ENCODE data around the gene ADAMTS6.

Gene ADAMTS6

GRCh38 chr5:65144136-65144871 lies 337.4 kb downstream of the ADAMTS6 start:
- no peak for DNase-seq

GRCh38 chr5:65142511-65143011 lies 339.2 kb downstream of the ADAMTS6 start:
- DNase-seq: no peak

DNA sequence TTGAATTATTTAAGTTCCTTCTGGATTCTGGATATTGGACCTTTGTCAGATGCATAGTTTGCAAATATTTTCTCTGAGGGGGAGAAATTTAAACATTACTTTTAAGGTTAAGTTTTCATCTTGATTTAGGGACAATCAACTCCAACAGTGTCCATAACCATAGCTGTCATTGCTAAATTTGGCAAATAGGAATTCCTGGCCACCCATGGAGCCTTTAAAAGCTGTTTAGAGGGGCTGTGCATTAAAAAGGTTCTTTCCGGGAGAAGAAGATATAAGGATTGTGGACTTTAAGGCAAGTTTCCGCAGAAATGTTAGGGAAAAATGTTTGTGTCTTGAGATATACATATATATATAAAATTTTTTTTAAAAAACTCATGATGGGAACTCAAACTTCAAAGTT lies 339.7 kb downstream of the ADAMTS6 start:
- no peak for DNase-seq

GRCh38 chr5:65141493-65141892 lies 340.2 kb downstream of the ADAMTS6 start:
- DNase-seq: no peak

GRCh38 chr5:65137631-65138030 lies 344.1 kb downstream of the ADAMTS6 start:
- DNase-seq: no peak

- no peak for DNase-seq
These were observed 348.1 kb downstream of the ADAMTS6 start for GRCh38 chr5:65133477-65134110.

DNA sequence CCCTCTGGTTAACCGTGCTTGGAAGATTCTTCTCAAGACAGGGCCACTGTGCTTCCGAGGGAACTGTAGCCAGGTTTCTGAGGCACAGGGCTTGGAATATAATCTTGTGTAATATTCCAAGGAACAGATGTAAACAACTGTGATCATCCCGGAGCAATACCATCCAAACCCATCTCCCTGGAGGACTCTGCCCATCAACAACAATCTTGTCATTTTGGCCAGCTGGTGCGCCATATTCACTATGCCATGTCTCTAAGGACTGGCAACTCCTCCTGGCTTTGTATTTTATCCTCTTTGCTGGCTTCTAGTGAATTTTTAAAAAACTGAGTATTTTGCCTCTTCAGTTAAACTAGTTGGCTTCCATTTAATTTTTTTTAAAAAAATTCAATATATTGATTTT lies 349.3 kb downstream of the ADAMTS6 start:
- DNase-seq: no peak

- DNase-seq: no peak
These were observed 353.5 kb downstream of the ADAMTS6 start for GRCh38 chr5:65128226-65128625.

GRCh38 chr5:65127161-65127901 lies 354.4 kb downstream of the ADAMTS6 start:
- DNase-seq: no peak

DNA sequence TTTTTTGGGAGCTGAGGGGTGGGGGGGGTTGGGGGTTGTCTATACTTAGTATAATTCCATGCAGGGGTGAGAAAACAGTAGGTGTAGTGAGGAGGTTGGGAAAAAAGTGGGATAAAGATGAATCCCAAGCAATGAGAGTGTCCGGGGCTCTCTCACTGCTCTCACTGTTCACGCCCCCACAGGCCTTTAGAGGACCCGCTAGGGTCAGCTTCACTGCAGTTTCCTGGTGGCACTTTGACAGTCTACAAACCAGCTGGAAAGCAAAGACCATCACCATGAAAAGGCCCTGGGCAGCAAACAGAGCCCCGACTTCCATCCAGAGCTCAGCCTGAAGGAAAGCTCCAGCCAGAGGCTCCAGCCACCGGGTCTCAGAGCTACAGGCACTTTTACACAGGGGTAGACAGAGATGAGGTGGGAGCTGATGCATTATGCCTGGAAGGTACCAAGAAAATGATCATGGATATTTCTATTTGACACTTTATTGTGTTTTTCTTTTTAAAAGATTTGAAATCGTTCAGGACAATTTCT lies 355.1 kb downstream of the ADAMTS6 start:
- no peak for DNase-seq

- no peak for DNase-seq
These were observed 355.9 kb downstream of the ADAMTS6 start for GRCh38 chr5:65125591-65126541.

DNA sequence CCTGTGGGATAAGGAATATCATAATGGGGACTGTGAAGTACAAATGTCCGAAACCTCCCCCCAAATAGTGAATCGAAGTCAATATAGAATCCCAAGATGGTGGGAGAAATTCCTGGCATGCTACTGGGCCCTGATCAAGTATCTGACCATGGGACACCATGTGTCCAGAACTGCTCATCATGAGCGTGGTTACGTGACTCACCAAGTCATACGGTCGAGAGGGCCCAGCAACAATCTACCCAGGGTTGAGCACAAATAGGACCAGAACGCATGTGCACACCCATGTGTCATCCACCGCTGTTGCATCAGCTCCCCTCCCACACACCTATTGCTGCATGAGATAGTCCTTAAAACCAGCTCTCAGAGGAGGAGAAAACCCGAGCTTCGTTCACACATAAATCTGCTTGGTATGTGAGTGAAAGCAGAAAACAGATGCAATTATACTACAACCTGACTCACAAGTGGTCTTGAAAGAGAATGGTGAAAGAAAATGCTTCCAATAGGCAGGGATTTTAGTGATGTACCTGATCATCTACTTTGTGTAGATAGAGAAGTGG lies 359.8 kb downstream of the ADAMTS6 start:
- DNase-seq: no peak

GRCh38 chr5:65120371-65120967 lies 361.3 kb downstream of the ADAMTS6 start:
- no peak for DNase-seq

DNA sequence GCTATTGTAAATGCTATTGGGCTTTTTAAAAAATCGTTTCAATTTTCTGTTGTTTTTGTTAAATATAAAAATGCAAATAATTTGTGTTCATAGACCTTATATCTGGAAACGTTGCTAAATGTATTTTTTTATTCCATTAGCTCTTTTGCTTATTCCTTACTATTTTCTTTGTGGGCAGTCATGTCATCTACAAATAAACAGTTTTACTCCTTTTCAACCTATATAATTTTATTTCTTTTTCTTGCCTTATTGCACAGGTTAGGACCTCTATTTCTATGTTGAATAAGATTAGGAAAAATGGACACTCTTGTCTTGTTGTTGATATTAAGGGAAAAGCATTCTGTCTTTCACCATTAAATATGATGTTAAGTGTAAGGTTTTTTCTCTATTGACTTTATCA lies 364.2 kb downstream of the ADAMTS6 start:
- DNase-seq: no peak

DNA sequence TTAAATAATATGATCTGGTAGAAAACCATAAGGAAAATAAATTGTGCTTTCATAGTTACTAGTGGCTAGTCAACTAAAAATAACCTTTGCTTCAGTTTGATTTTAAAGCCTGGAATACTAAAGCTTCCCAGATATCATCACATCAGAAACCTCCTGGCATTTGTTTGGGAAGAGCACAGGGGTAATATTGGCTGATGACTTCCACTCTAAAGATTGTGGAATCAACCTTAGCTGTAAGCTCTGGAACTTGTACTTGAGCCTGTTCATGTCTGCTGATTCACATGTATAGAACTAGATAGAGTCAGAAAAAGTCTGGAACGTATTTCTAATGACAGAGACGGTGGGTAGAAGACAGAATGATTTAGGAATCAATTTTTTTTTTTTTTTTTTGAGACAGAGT lies 367.9 kb downstream of the ADAMTS6 start:
- DNase-seq: no peak

GRCh38 chr5:65111961-65112658 lies 369.6 kb downstream of the ADAMTS6 start:
- DNase-seq: no peak

- no peak for DNase-seq
These were observed 372.7 kb downstream of the ADAMTS6 start for GRCh38 chr5:65108786-65109743.

GRCh38 chr5:65105301-65105700 lies 376.4 kb downstream of the ADAMTS6 start:
- no peak for DNase-seq

- DNase-seq: no peak
These were observed 376.9 kb downstream of the ADAMTS6 start for GRCh38 chr5:65104831-65105230.
